GM12878 (cell line): ENCODE measurements around the gene KRTAP10-2. TPM values are rescaled to one million over a fixed set of nuclear protein-coding genes. Genes with fewer than 3 reads are reported as not detected.

Experiments
- ATAC-seq: fragments of 200-7000 bp; cut with Tn5 transposase; 3 replicates; pipeline ENCODE4 v1.9.1; 2020; ENCODE audit warnings: mild to moderate bottlenecking, moderate library complexity
- BruUV-seq: library from RNA; stranded (reverse); fragments of 400-500 nt; replicated peaks from 2 replicates; lab custom pipeline; 2021; lab: Mats Ljungman, UMichigan
- CTCF ChIA-PET: fragments of 300-600 bp; sonication (Branson Sonifier 250); formaldehyde crosslinking; extraction: SDS; loops from one replicate; lab custom pipeline; 2021; ENCODE audit warnings: inconsistent platforms; lab: Yijun Ruan, JAX
- POLR2A ChIA-PET: fragments of 350-600 bp; formaldehyde crosslinking; extraction: SDS; loops from one replicate; lab custom pipeline; 2021; ENCODE audit warnings: inconsistent platforms; lab: Charles Lee
- RAD21 ChIA-PET: fragments of 300-600 bp; sonication (Branson Sonifier 250); formaldehyde crosslinking; loops from one replicate; lab custom pipeline; 2023; ENCODE audit warnings: antibody characterized with exemption; ENCODE audit not compliant: unreplicated experiment; lab: Charles Lee
- SMC1A ChIA-PET: fragments of 300-600 bp; sonication (Branson Sonifier 250); formaldehyde crosslinking; loops from one replicate; lab custom pipeline; 2023; ENCODE audit not compliant: unreplicated experiment, uncharacterized antibody; lab: Charles Lee
- DNase-seq: peaks from one replicate; pipeline ENCODE4 v3.0.0-alpha.2; 2011; ENCODE audit warnings: low read depth, low spot score
- FAIRE-seq: peaks from 3 replicates; lab custom pipeline; 2011; peaks lifted over from hg19 to GRCh38; lab: Jason Lieb, UNC
- H2AFZ ChIP-seq: 2 replicates; pipeline ENCODE4 v1.6.0; 2011; ENCODE audit warnings: low read depth, low read length, control low read depth; ENCODE audit not compliant: control insufficient read depth
- H3K27ac ChIP-seq: 2 replicates; pipeline ENCODE4 v1.5.1; 2011; ENCODE audit warnings: control low read depth; ENCODE audit not compliant: control insufficient read depth, insufficient read depth
- H3K27me3 ChIP-seq, 2 experiments: replicated peaks in 1 of 2; 2 replicates each; pipeline versions ENCODE4 v1.6.0 to v1.6.1; 2011; ENCODE audit warnings: low read length in 1 of 2; ENCODE audit not compliant: control insufficient read depth in 2 of 2, insufficient read depth in 2 of 2
- H3K36me3 ChIP-seq, 2 experiments: 2 replicates each; pipeline ENCODE4 v1.5.1; 2011; ENCODE audit warnings: low read length in 1 of 2; ENCODE audit not compliant: control insufficient read depth in 2 of 2, insufficient read depth in 2 of 2
- H3K4me1 ChIP-seq: 2 replicates; pipeline ENCODE4 v1.6.1; 2011; ENCODE audit warnings: mild to moderate bottlenecking, low read length, moderate library complexity, mixed read lengths; ENCODE audit not compliant: control insufficient read depth, insufficient read depth
- H3K4me2 ChIP-seq: 2 replicates; pipeline ENCODE4 v1.6.0; 2011; ENCODE audit warnings: control low read depth; ENCODE audit not compliant: control insufficient read depth, insufficient read depth
- H3K4me3 ChIP-seq: fragments of 200-600 bp; sonication (generic); 2 replicates; pipeline ENCODE4 v1.5.1; 2016
- H3K79me2 ChIP-seq: 2 replicates; pipeline ENCODE4 v1.6.0; 2011; ENCODE audit warnings: low read length; ENCODE audit not compliant: control insufficient read depth, insufficient read depth
- H3K9ac ChIP-seq: 2 replicates; pipeline ENCODE4 v1.8.0; 2011; ENCODE audit warnings: low read length, control low read depth, mixed read lengths; ENCODE audit not compliant: control insufficient read depth, insufficient read depth
- H3K9me3 ChIP-seq: replicated peaks from 3 replicates; pipeline ENCODE4 v1.5.1; 2011; ENCODE audit warnings: mild to moderate bottlenecking, low read length; ENCODE audit not compliant: control insufficient read depth, insufficient read depth
- H4K20me1 ChIP-seq: 2 replicates; pipeline ENCODE4 v1.6.0; 2011; ENCODE audit not compliant: control insufficient read depth, insufficient read depth
- BHLHE40 ChIP-seq, 2 experiments: fragments of 450-650 bp in 1 of 2; IDR thresholded peaks; 2 replicates each; pipeline ENCODE4 v1.6.1; 2011 to 2017; ENCODE audit warnings: low read depth in 2 of 2, borderline replicate concordance in 1 of 2, improper control_type of control experiment in 1 of 2, low read length in 1 of 2, mild to moderate bottlenecking in 1 of 2
- MYB ChIP-seq: fragments of 150-350 bp; IDR thresholded peaks from 2 replicates; pipeline ENCODE4 v1.6.1; 2014; ENCODE audit warnings: mild to moderate bottlenecking, low read depth, low read length, borderline replicate concordance
- STAT1 ChIP-seq: fragments of 450-650 bp; conservative IDR thresholded peaks from 2 replicates; pipeline ENCODE4 v1.6.1; 2014; ENCODE audit warnings: antibody characterized with exemption, mild to moderate bottlenecking
- WRNIP1 ChIP-seq: IDR thresholded peaks from 2 replicates; pipeline ENCODE4 v1.6.1; 2011; ENCODE audit warnings: low read depth, low read length, improper control_type of control experiment, borderline replicate concordance
- WGBS: methylation state at CpG from one replicate; pipeline ENCODE4 v1.1.6; 2016; ENCODE audit warnings: low lambda C conversion rate; ENCODE audit not compliant: insufficient replicate concordance, insufficient coverage; ENCODE audit errors: missing lambda C conversion rate; 5-methylcytosine and 5-hydroxymethylcytosine counted together
- in situ Hi-C: fragments of 300-500 bp; cut with MboI; formaldehyde crosslinking; loops from 9 replicates; pipeline ENCODE4 v1.14.3; 2018; ENCODE audit warnings: mixed read lengths
- intact Hi-C: fragments of 100-400 bp; cut with micrococcal nuclease; formaldehyde crosslinking; loops from one replicate; pipeline ENCODE4 v1.14.2; 2022; ENCODE audit not compliant: unreplicated experiment
- polyA plus RNA-seq, 11 experiments: library from polyadenylated mRNA; depleted of rRNA in 4 of 11; unstranded in 6 of 11; stranded (reverse) in 5 of 11; fragments of >200 nt; fragmentation: Nextera tagmentation in 4 of 11; fragmentation: Illumina TruSeq in 1 of 11; extraction: Ambion mirVana in 4 of 11; extraction: Trizol in 1 of 11; gene quantifications; 1 replicate in 1 of 11; 2 replicates in 10 of 11; pipeline versions ENCODE4 v1.2.1 to v1.2.3, GENCODE V29; 2011 to 2016; ENCODE audit warnings: inconsistent platforms in 2 of 11, missing spikeins in 2 of 11, low read depth in 1 of 11
- total RNA-seq, 4 experiments: library from RNA; depleted of rRNA in 3 of 4; stranded (reverse); fragments of >200 nt in 3 of 4; fragmentation: Illumina TruSeq in 1 of 4; extraction: Trizol in 1 of 4; gene quantifications; 2 replicates each; pipeline versions ENCODE4 v1.2.1 to v1.2.3, GENCODE V29; 2013 to 2021
- TF ChIP-seq, protein P1 (sequence below): fragments of 450-650 bp; IDR thresholded peaks from 2 replicates; pipeline ENCODE4 v1.6.1; 2017; ENCODE audit warnings: low read depth, mild to moderate bottlenecking, moderate library complexity

KRTAP10-2 gene
- total and polyA plus RNA-seq, 10 of the 15 experiments (the other 5 are each of a cell fraction or from before 2014, with no cell fraction given), result not detected

DNA sequence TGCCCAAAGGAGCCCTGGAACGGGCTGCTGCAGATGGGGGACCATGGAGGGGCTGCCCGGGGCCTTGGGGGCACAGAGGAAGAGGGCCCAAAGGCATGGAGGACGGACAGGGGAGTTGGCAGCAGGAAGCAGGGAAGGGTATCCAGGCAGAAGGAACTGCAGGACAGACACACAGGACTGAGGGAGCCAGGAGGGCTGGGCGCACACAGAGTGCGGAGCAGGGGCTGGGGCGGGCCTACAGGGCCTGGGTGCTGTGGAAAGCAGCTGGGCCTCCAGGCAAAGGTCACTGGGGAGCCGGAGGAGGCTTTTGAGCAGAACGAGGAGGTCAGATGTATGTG, 39.4 kb downstream of the KRTAP10-2 start:
- WGBS, result 25% methylated on average over 8 of the region's 8 CpGs
- POLR2A ChIA-PET, result no interaction called here
- Histone ChIP-seq H3K4me3 (no peak overlapping the region), H3K9ac (no peak overlapping the region), H3K9me3 (no peaks in the 10 kb centered on the region), H3K79me2 (no peaks in the 10 kb centered on the region), H3K4me1 (no peaks in the 10 kb centered on the region), H3K27me3 (no peaks in the 10 kb centered on the region; a peak in 1 of 4 replicates), H3K36me3 (no peaks in the 10 kb centered on the region), H3K4me2 (no peak overlapping the region), H3K27ac (no peak overlapping the region), H2AFZ (no peak overlapping the region), H4K20me1 (no peaks in the 10 kb centered on the region)
- RAD21 ChIA-PET, result interaction anchor here (1.2 kb wide), 1 partner anchor 231 kb away, joined by 3 read pairs; no protein-coding TSS in a partner anchor
- FAIRE-seq, result no peak
- intact Hi-C loops (no loop called here), in situ Hi-C loops (no loop called here)
- CTCF ChIA-PET, result interaction anchor here (0.7 to 3.1 kb wide), 3 partner anchors 230 to 425 kb away, joined by 3 to 30 read pairs (median 5); no protein-coding TSS in a partner anchor
- no peak for DNase-seq
- TF ChIP-seq WRNIP1, result no peak
- TF ChIP-seq MYB, result no peak
- TF ChIP-seq STAT1, result no peak
- TF ChIP-seq BHLHE40 (IDR thresholded peaks at IDR 0.05; ENCODE audit: borderline replicate concordance in 1 of 2, low read depth in 2 of 2, low read length in 1 of 2), result no peak
- TF ChIP-seq, protein P1, sequence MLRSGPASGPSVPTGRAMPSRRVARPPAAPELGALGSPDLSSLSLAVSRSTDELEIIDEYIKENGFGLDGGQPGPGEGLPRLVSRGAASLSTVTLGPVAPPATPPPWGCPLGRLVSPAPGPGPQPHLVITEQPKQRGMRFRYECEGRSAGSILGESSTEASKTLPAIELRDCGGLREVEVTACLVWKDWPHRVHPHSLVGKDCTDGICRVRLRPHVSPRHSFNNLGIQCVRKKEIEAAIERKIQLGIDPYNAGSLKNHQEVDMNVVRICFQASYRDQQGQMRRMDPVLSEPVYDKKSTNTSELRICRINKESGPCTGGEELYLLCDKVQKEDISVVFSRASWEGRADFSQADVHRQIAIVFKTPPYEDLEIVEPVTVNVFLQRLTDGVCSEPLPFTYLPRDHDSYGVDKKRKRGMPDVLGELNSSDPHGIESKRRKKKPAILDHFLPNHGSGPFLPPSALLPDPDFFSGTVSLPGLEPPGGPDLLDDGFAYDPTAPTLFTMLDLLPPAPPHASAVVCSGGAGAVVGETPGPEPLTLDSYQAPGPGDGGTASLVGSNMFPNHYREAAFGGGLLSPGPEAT, result no peak
- no peak for ATAC-seq
- no TSS peak for BruUV-seq
- SMC1A ChIA-PET, result interaction anchor here (1.5 to 2.6 kb wide), 2 partner anchors 281 kb away, joined by 3 to 12 read pairs; no protein-coding TSS in a partner anchor
